Endodermal cell (in vitro differentiated cells): Measurements from ENCODE around the gene GKN2. TPM values are rescaled to one million over a fixed set of nuclear protein-coding genes. Genes with fewer than 3 reads are reported as not detected.

Experiments used
- DNase-seq: peaks from one replicate; pipeline ENCODE4 v3.0.0-alpha.2; 2017
- H3K27ac ChIP-seq: 2 replicates; pipeline ENCODE4 v1.5.1; 2013; ENCODE audit warnings: mild to moderate bottlenecking, low read depth, low read length, moderate library complexity
- H3K27me3 ChIP-seq: 2 replicates; pipeline ENCODE4 v1.6.1; 2013; ENCODE audit warnings: mild to moderate bottlenecking, low read length, moderate library complexity; ENCODE audit not compliant: insufficient read depth, control insufficient read depth, poor library complexity, severe bottlenecking
- H3K36me3 ChIP-seq: 2 replicates; pipeline ENCODE4 v1.7.0; 2013; ENCODE audit warnings: mild to moderate bottlenecking, low read length, moderate library complexity; ENCODE audit not compliant: control insufficient read depth, insufficient read depth
- H3K4me1 ChIP-seq: one replicate; pipeline ENCODE4 v1.7.0; 2013; ENCODE audit warnings: low read length; ENCODE audit not compliant: control insufficient read depth, insufficient read depth
- H3K4me3 ChIP-seq: 2 replicates; pipeline ENCODE4 v1.5.1; 2013; ENCODE audit warnings: mild to moderate bottlenecking, low read length, moderate library complexity
- H3K9ac ChIP-seq: 2 replicates; pipeline ENCODE4 v1.6.1; 2013; ENCODE audit warnings: mild to moderate bottlenecking, low read length, moderate library complexity; ENCODE audit not compliant: poor library complexity, severe bottlenecking; ENCODE audit errors: extremely low read depth
- H3K9me3 ChIP-seq: 2 replicates; pipeline ENCODE4 v1.6.1; 2013; ENCODE audit warnings: mild to moderate bottlenecking, low read length, moderate library complexity; ENCODE audit not compliant: control insufficient read depth
- H3K27ac Mint-ChIP-seq: 2 replicates; pipeline ENCODE4 v1.8.0; 2020; ENCODE audit warnings: mixed read lengths
- H3K27me3 Mint-ChIP-seq: 2 replicates; pipeline ENCODE4 v1.8.0; 2021; ENCODE audit warnings: mild to moderate bottlenecking, mixed read lengths; ENCODE audit not compliant: insufficient read depth
- H3K36me3 Mint-ChIP-seq: 2 replicates; pipeline ENCODE4 v1.8.0; 2020; ENCODE audit warnings: low read depth, mixed read lengths
- H3K4me1 Mint-ChIP-seq: 2 replicates; pipeline ENCODE4 v1.8.0; 2020; ENCODE audit warnings: mixed read lengths
- H3K4me3 Mint-ChIP-seq: 2 replicates; pipeline ENCODE4 v1.8.0; 2020; ENCODE audit warnings: mild to moderate bottlenecking, moderate library complexity, mixed read lengths
- H3K9me3 Mint-ChIP-seq: 2 replicates; pipeline ENCODE4 v1.8.0; 2020; ENCODE audit warnings: mild to moderate bottlenecking, mixed read lengths
- CTCF ChIP-seq: fragments of 200-600 bp; sonication (generic); conservative IDR thresholded peaks from 2 replicates; pipeline ENCODE4 v1.5.0; 2021; ENCODE audit warnings: antibody characterized with exemption, mild to moderate bottlenecking
- WGBS, 2 experiments: methylation state at CpG; one replicate each; pipeline versions ENCODE4 v1.1.5 to v1.1.7; 2013; ENCODE audit warnings: missing lambda C conversion rate in 2 of 2, mixed read lengths in 1 of 2; ENCODE audit not compliant: insufficient coverage in 1 of 2, insufficient read length in 1 of 2; 5-methylcytosine and 5-hydroxymethylcytosine counted together
- total RNA-seq, 2 donors: library from RNA; stranded (reverse); fragmentation: NEBNext Ultra II Directional in 1 of 2; extraction: Animal tissue kit (Norgen Biotek cat#: 25700) in 1 of 2; gene quantifications; 2 replicates in 1 of 2; 3 replicates in 1 of 2; pipeline ENCODE4 v1.2.1, GENCODE V29; 2021

The GKN2 gene
- total RNA-seq, 2 donors from 2014 or later: not detected

- no peak overlapping the region for H3K27ac Mint-ChIP-seq
- no peak overlapping the region for H3K4me3 ChIP-seq
- H3K36me3 ChIP-seq: no peaks in the 10 kb centered on the region
- H3K9me3 ChIP-seq: no peaks in the 10 kb centered on the region
- no peak overlapping the region for H3K27ac ChIP-seq
- peaks cover 9% of the 10 kb centered on the region for H3K27me3 Mint-ChIP-seq
- H3K4me1 ChIP-seq: no peaks in the 10 kb centered on the region
- H3K9me3 Mint-ChIP-seq: no peaks in the 10 kb centered on the region
- no peaks in the 10 kb centered on the region for H3K36me3 Mint-ChIP-seq
- no peak overlapping the region for H3K4me3 Mint-ChIP-seq
- peaks cover 2% of the 10 kb centered on the region for H3K4me1 Mint-ChIP-seq
- no peak for TF ChIP-seq CTCF
- H3K9ac ChIP-seq: no peak overlapping the region
- DNase-seq: no peak
- 81 to 83% methylated on average over 3 to 4 of the region's 4 CpGs for WGBS, 2 experiments
- H3K27me3 ChIP-seq: no peaks in the 10 kb centered on the region
Measured at GRCh38 chr2:68926796-68927195, 25.9 kb downstream of the GKN2 start.

- 51 to 60% methylated on average over 6 to 9 of the region's 9 CpGs for WGBS, 2 experiments
- H3K4me1 Mint-ChIP-seq: no peaks in the 10 kb centered on the region
- Histone ChIP-seq H3K27me3 (no peaks in the 10 kb centered on the region), H3K36me3 (no peaks in the 10 kb centered on the region), H3K27ac (no peak overlapping the region), H3K4me1 (no peaks in the 10 kb centered on the region), H3K4me3 (no peak overlapping the region), H3K9me3 (no peaks in the 10 kb centered on the region), H3K9ac (no peak overlapping the region)
- no peak overlapping the region for H3K27ac Mint-ChIP-seq
- H3K4me3 Mint-ChIP-seq: no peak overlapping the region
- DNase-seq: peak; percentile 77
- no peaks in the 10 kb centered on the region for H3K9me3 Mint-ChIP-seq
- peaks cover 7% of the 10 kb centered on the region for H3K27me3 Mint-ChIP-seq
- no peaks in the 10 kb centered on the region for H3K36me3 Mint-ChIP-seq
- TF ChIP-seq CTCF: peak; percentile 90
Measured at GRCh38 chr2:68925295-68925896, 27.3 kb downstream of the GKN2 start.

- WGBS, 2 experiments: 90 to 100% methylated on average over 2 to 4 of the region's 4 CpGs
- no peaks in the 10 kb centered on the region for H3K4me1 Mint-ChIP-seq
- Histone ChIP-seq H3K4me1 (no peaks in the 10 kb centered on the region), H3K27ac (no peak overlapping the region), H3K4me3 (no peak overlapping the region), H3K36me3 (no peaks in the 10 kb centered on the region), H3K27me3 (no peaks in the 10 kb centered on the region), H3K9ac (no peak overlapping the region), H3K9me3 (no peaks in the 10 kb centered on the region)
- no peaks in the 10 kb centered on the region for H3K9me3 Mint-ChIP-seq
- H3K4me3 Mint-ChIP-seq: no peak overlapping the region
- no peak overlapping the region for H3K27ac Mint-ChIP-seq
- H3K27me3 Mint-ChIP-seq: no peaks in the 10 kb centered on the region
- DNase-seq: no peak
- TF ChIP-seq CTCF: no peak
- H3K36me3 Mint-ChIP-seq: no peaks in the 10 kb centered on the region
Measured at GRCh38 chr2:68921646-68922045, 31.0 kb downstream of the GKN2 start.
